Astrocyte (in vitro differentiated cells and primary cell): ENCODE data around the gene CPAMD8. TPM values are rescaled to one million over a fixed set of nuclear protein-coding genes. Genes with fewer than 3 reads are reported as not detected.

Source experiments
- DNase-seq: peaks from one replicate; pipeline ENCODE4 v3.0.0-alpha.2; 2010; ENCODE audit warnings: low read depth
- FAIRE-seq: peaks from 2 replicates; lab custom pipeline; 2011; peaks lifted over from hg19 to GRCh38; lab: Jason Lieb, UNC
- H2AFZ ChIP-seq: 2 replicates; pipeline ENCODE4 v1.6.0; 2012; ENCODE audit warnings: low read depth, low read length, inconsistent platforms
- H3K27ac ChIP-seq: 2 replicates; pipeline ENCODE4 v1.5.1; 2011; ENCODE audit warnings: low read depth, low read length, inconsistent platforms
- H3K27me3 ChIP-seq: 2 replicates; pipeline ENCODE4 v1.6.0; 2011; ENCODE audit warnings: low read length, inconsistent platforms; ENCODE audit not compliant: insufficient read depth
- H3K36me3 ChIP-seq: 2 replicates; pipeline ENCODE4 v1.5.1; 2011; ENCODE audit warnings: low read length, inconsistent platforms; ENCODE audit not compliant: insufficient read depth
- H3K4me1 ChIP-seq: 2 replicates; pipeline ENCODE4 v1.5.1; 2011; ENCODE audit warnings: low read length, inconsistent platforms; ENCODE audit not compliant: insufficient read depth
- H3K4me2 ChIP-seq: 2 replicates; pipeline ENCODE4 v1.6.0; 2012; ENCODE audit warnings: low read length, inconsistent platforms
- H3K4me3 ChIP-seq: 2 replicates; pipeline ENCODE4 v1.5.1; 2011; ENCODE audit warnings: low read depth, mild to moderate bottlenecking, low read length, inconsistent platforms; ENCODE audit not compliant: insufficient read depth
- H3K79me2 ChIP-seq: 2 replicates; pipeline ENCODE4 v1.6.0; 2012; ENCODE audit warnings: mild to moderate bottlenecking, low read length, inconsistent platforms; ENCODE audit not compliant: insufficient read depth
- H3K9ac ChIP-seq: 2 replicates; pipeline ENCODE4 v1.6.0; 2012; ENCODE audit warnings: mild to moderate bottlenecking, low read length, inconsistent platforms
- H3K9me3 ChIP-seq: 2 replicates; pipeline ENCODE4 v1.5.1; 2012; ENCODE audit warnings: low read depth, mild to moderate bottlenecking, low read length, inconsistent platforms; ENCODE audit not compliant: insufficient read depth
- H4K20me1 ChIP-seq: 2 replicates; pipeline ENCODE4 v1.6.0; 2012; ENCODE audit warnings: low read length, inconsistent platforms; ENCODE audit not compliant: insufficient read depth
- H3K27ac Mint-ChIP-seq: one replicate; pipeline ENCODE4 v1.8.0; 2021; ENCODE audit warnings: mild to moderate bottlenecking, mixed read lengths; ENCODE audit not compliant: unreplicated experiment
- H3K27me3 Mint-ChIP-seq: one replicate; pipeline ENCODE4 v1.8.0; 2021; ENCODE audit warnings: low read depth, mixed read lengths; ENCODE audit not compliant: unreplicated experiment
- H3K36me3 Mint-ChIP-seq: one replicate; pipeline ENCODE4 v1.8.0; 2021; ENCODE audit warnings: low read depth, mixed read lengths; ENCODE audit not compliant: unreplicated experiment
- H3K4me1 Mint-ChIP-seq: one replicate; pipeline ENCODE4 v1.8.0; 2021; ENCODE audit warnings: low read depth, mixed read lengths; ENCODE audit not compliant: unreplicated experiment
- H3K4me3 Mint-ChIP-seq: one replicate; pipeline ENCODE4 v1.8.0; 2021; ENCODE audit warnings: mild to moderate bottlenecking, moderate library complexity, mixed read lengths; ENCODE audit not compliant: unreplicated experiment
- H3K9me3 Mint-ChIP-seq: one replicate; pipeline ENCODE4 v1.8.0; 2021; ENCODE audit warnings: mild to moderate bottlenecking, mixed read lengths; ENCODE audit not compliant: unreplicated experiment
- CTCF ChIP-seq: IDR thresholded peaks from 2 replicates; pipeline ENCODE4 v1.5.1; 2011; ENCODE audit warnings: low read depth, mild to moderate bottlenecking, inconsistent platforms, low read length, moderate library complexity; ENCODE audit not compliant: insufficient read depth
- EZH2 ChIP-seq: IDR thresholded peaks from 2 replicates; pipeline ENCODE4 v1.6.1; 2012; ENCODE audit warnings: mild to moderate bottlenecking, low read length, inconsistent platforms; ENCODE audit not compliant: insufficient read depth
- total RNA-seq: library from RNA; stranded (reverse); gene quantifications from 2 replicates; pipeline ENCODE4 v1.2.1, GENCODE V29; 2021

The CPAMD8 gene
- total RNA-seq, 1 donor from 2014 or later, result 1.9 TPM

GRCh38 chr19:16878181-16878965 is 148.2 kb downstream of the CPAMD8 start:
- Mint-ChIP-seq H3K4me1 (peaks cover 10% of the 10 kb centered on the region), H3K27ac (no peak overlapping the region), H3K27me3 (no peaks in the 10 kb centered on the region), H3K9me3 (peaks cover 23% of the 10 kb centered on the region), H3K4me3 (no peak overlapping the region), H3K36me3 (peaks cover 54% of the 10 kb centered on the region)
- Histone ChIP-seq H3K4me2 (no peak overlapping the region), H2AFZ (no peak overlapping the region), H3K36me3 (peaks cover 2% of the 10 kb centered on the region), H3K4me1 (peaks cover 14% of the 10 kb centered on the region), H3K9me3 (peaks cover 4% of the 10 kb centered on the region), H4K20me1 (peaks cover 49% of the 10 kb centered on the region), H3K9ac (no peak overlapping the region), H3K27ac (no peak overlapping the region), H3K4me3 (no peak overlapping the region), H3K27me3 (no peaks in the 10 kb centered on the region), H3K79me2 (peaks cover 21% of the 10 kb centered on the region)
- TF ChIP-seq CTCF, result no peak
- TF ChIP-seq EZH2, result no peak
- DNase-seq (no peak), FAIRE-seq (no peak)

DNA sequence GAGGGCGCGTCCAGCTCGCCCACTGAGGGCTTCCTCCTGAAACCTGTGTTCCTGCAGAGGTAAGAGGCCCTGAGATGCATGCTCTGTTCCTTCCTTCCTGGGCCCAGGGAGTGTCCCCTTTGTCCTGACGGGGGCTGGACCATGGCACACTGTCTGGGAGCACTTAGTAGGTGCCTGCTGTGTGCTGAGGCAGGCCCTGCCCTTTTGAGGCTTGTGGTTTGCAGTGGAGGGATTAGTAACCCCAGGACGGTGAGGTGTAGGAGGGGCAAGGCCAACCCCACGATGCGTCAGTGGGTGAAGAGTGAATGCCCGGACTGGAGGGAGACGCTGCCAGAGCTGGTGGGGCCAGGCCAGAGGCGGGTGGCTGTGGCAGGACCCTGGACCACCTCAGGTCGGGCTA is 149.0 kb downstream of the CPAMD8 start:
- Mint-ChIP-seq H3K4me1 (peaks cover 10% of the 10 kb centered on the region), H3K27me3 (no peaks in the 10 kb centered on the region), H3K27ac (no peak overlapping the region), H3K9me3 (peaks cover 18% of the 10 kb centered on the region), H3K4me3 (no peak overlapping the region), H3K36me3 (peaks cover 51% of the 10 kb centered on the region)
- Histone ChIP-seq H3K79me2 (peaks cover 29% of the 10 kb centered on the region), H3K4me2 (no peak overlapping the region), H3K4me1 (peaks cover 14% of the 10 kb centered on the region), H3K36me3 (peaks cover 2% of the 10 kb centered on the region), H3K9ac (no peak overlapping the region), H3K9me3 (peaks cover 4% of the 10 kb centered on the region), H3K27me3 (no peaks in the 10 kb centered on the region), H3K27ac (no peak overlapping the region), H3K4me3 (no peak overlapping the region), H2AFZ (no peak overlapping the region), H4K20me1 (peaks cover 57% of the 10 kb centered on the region)
- DNase-seq (peak; percentile 11), FAIRE-seq (no peak)
- TF ChIP-seq EZH2 (no peak), CTCF (no peak)

DNA sequence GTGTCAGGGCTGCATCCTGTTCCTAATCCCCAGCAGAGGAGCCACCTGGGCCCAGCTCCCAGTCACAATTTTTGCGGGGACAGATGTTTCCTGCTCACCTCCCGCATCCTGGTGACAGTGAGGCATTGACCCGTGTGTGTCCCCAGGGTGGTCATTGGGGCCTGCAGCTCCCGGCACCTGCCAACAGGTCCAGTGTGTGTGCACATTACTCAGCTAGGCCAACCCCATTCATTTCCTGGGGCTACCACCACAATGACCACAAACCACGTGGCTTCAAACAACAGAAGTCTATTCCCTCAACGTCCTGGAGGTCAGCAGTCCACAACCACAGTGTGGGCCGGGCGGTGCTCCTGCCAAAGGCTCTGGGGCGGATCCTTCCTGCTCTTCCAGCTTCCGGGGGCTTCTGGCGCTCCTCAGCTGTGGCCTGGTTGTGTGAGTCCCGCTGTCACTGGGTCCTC is 149.7 kb downstream of the CPAMD8 start:
- H3K27me3 ChIP-seq, result no peaks in the 10 kb centered on the region
- peaks cover 3% of the 10 kb centered on the region for H3K36me3 ChIP-seq
- DNase-seq (peak; percentile 84), FAIRE-seq (no peak)
- H3K79me2 ChIP-seq, result peaks cover 29% of the 10 kb centered on the region
- peaks cover 14% of the 10 kb centered on the region for H3K9me3 Mint-ChIP-seq
- peaks cover 3% of the 10 kb centered on the region for H3K9me3 ChIP-seq
- H2AFZ ChIP-seq, result no peak overlapping the region
- no peak overlapping the region for H3K4me3 ChIP-seq
- peaks cover 14% of the 10 kb centered on the region for H3K4me1 ChIP-seq
- H3K27ac Mint-ChIP-seq, result no peak overlapping the region
- H4K20me1 ChIP-seq, result peaks cover 63% of the 10 kb centered on the region
- H3K4me1 Mint-ChIP-seq, result peaks cover 10% of the 10 kb centered on the region
- peak overlapping the region; percentile 11 for H3K4me2 ChIP-seq
- H3K4me3 Mint-ChIP-seq, result no peak overlapping the region
- H3K9ac ChIP-seq, result no peak overlapping the region
- H3K27me3 Mint-ChIP-seq, result no peaks in the 10 kb centered on the region
- peaks cover 50% of the 10 kb centered on the region for H3K36me3 Mint-ChIP-seq
- TF ChIP-seq CTCF (no peak), EZH2 (no peak)
- no peak overlapping the region for H3K27ac ChIP-seq
